CD14-positive monocyte (primary cell): ENCODE measurements around the gene RFPL1. TPM values are rescaled to one million over a fixed set of nuclear protein-coding genes. Genes with fewer than 3 reads are reported as not detected.

ENCODE experiments used
- DNase-seq, 3 donors: peaks; one replicate each; pipeline ENCODE4 v3.0.0-alpha.2; 2011 to 2022
- H2AFZ ChIP-seq: 2 replicates; pipeline ENCODE4 v1.6.0; 2012; ENCODE audit warnings: mild to moderate bottlenecking, low read depth, low read length, inconsistent platforms; ENCODE audit not compliant: insufficient read depth, poor library complexity, severe bottlenecking
- H3K27ac ChIP-seq, 2 donors: 1 replicate in 1 of 2; 2 replicates in 1 of 2; pipeline ENCODE4 v1.5.1; 2012 to 2013; ENCODE audit warnings: low read length in 2 of 2, control low read depth in 1 of 2, inconsistent platforms in 1 of 2, low read depth in 1 of 2, mild to moderate bottlenecking in 1 of 2
- H3K27me3 ChIP-seq, 2 donors: one replicate each; pipeline versions ENCODE4 v1.6.0 to v1.6.1; 2011 to 2013; ENCODE audit warnings: low read length in 2 of 2; ENCODE audit not compliant: control insufficient read depth in 2 of 2, insufficient read depth in 2 of 2
- H3K36me3 ChIP-seq, 2 donors: replicated peaks in 1 of 2; 1 replicate in 1 of 2; 2 replicates in 1 of 2; pipeline versions ENCODE4 v1.5.1 to v1.6.1; 2012 to 2013; ENCODE audit warnings: low read length in 2 of 2, control low read depth in 1 of 2, inconsistent platforms in 1 of 2, mild to moderate bottlenecking in 1 of 2; ENCODE audit not compliant: insufficient read depth in 2 of 2, control insufficient read depth in 1 of 2
- H3K4me1 ChIP-seq, 2 donors: 1 replicate in 1 of 2; 2 replicates in 1 of 2; pipeline versions ENCODE4 v1.5.1 to v1.6.1; 2012 to 2013; ENCODE audit warnings: low read length in 2 of 2, control low read depth in 1 of 2, inconsistent platforms in 1 of 2, mild to moderate bottlenecking in 1 of 2, moderate library complexity in 1 of 2; ENCODE audit not compliant: insufficient read depth in 2 of 2, control insufficient read depth in 1 of 2
- H3K4me2 ChIP-seq: replicated peaks from 2 replicates; pipeline ENCODE3; 2012; ENCODE audit warnings: low read length, moderate library complexity, mild to moderate bottlenecking; ENCODE audit not compliant: poor library complexity, severe bottlenecking; ENCODE audit errors: extremely low read depth
- H3K4me3 ChIP-seq, 3 experiments: fragments of 200-600 bp in 1 of 3; sonication (generic) in 1 of 3; replicated peaks in 1 of 3; 1 replicate in 2 of 3; 2 replicates in 1 of 3; pipeline ENCODE4 v1.5.1; 2011 to 2013; ENCODE audit warnings: low read length in 3 of 3, mild to moderate bottlenecking in 3 of 3, control low read depth in 2 of 3, low read depth in 2 of 3, inconsistent platforms in 1 of 3, moderate library complexity in 1 of 3
- H3K79me2 ChIP-seq: 2 replicates; pipeline ENCODE4 v1.6.0; 2012; ENCODE audit warnings: mild to moderate bottlenecking, control low read depth, inconsistent platforms, low read length, moderate library complexity; ENCODE audit not compliant: insufficient read depth
- H3K9ac ChIP-seq: 2 replicates; pipeline ENCODE4 v1.6.0; 2017; ENCODE audit warnings: low read length, mild to moderate bottlenecking; ENCODE audit not compliant: insufficient read depth, poor library complexity, severe bottlenecking
- H3K9me3 ChIP-seq, 2 donors: replicated peaks in 1 of 2; 1 replicate in 1 of 2; 2 replicates in 1 of 2; pipeline versions ENCODE4 v1.5.1 to v1.6.1; 2012 to 2013; ENCODE audit warnings: low read length in 2 of 2, control low read depth in 1 of 2; ENCODE audit not compliant: control insufficient read depth in 1 of 2, insufficient read depth in 1 of 2
- H4K20me1 ChIP-seq: 2 replicates; pipeline ENCODE4 v1.6.0; 2012; ENCODE audit warnings: mild to moderate bottlenecking, low read length, control low read depth, moderate library complexity; ENCODE audit not compliant: insufficient read depth
- H3K27ac Mint-ChIP-seq, 7 donors: one replicate each; pipeline ENCODE4 v1.8.0; 2020; ENCODE audit warnings: mild to moderate bottlenecking in 7 of 7, mixed read lengths in 7 of 7, moderate library complexity in 6 of 7, inconsistent platforms in 2 of 7
- H3K27me3 Mint-ChIP-seq, 3 donors: one replicate each; pipeline ENCODE4 v1.8.0; 2021 to 2022; ENCODE audit warnings: low read depth in 3 of 3, mild to moderate bottlenecking in 3 of 3, mixed read lengths in 3 of 3, moderate library complexity in 3 of 3, inconsistent platforms in 1 of 3
- H3K36me3 Mint-ChIP-seq, 2 donors: one replicate each; pipeline ENCODE4 v1.8.0; 2020; ENCODE audit warnings: mixed read lengths in 2 of 2, inconsistent platforms in 1 of 2, mild to moderate bottlenecking in 1 of 2
- H3K4me1 Mint-ChIP-seq: one replicate; pipeline ENCODE4 v1.8.0; 2020; ENCODE audit warnings: mild to moderate bottlenecking, mixed read lengths
- H3K4me3 Mint-ChIP-seq, 2 donors: one replicate each; pipeline ENCODE4 v1.8.0; 2020; ENCODE audit warnings: mild to moderate bottlenecking in 2 of 2, mixed read lengths in 2 of 2, moderate library complexity in 1 of 2
- H3K9me3 Mint-ChIP-seq, 7 donors: one replicate each; pipeline ENCODE4 v1.8.0; 2020 to 2022; ENCODE audit warnings: mixed read lengths in 7 of 7, mild to moderate bottlenecking in 6 of 7, moderate library complexity in 6 of 7, inconsistent platforms in 2 of 7
- WGBS: methylation state at CpG from one replicate; pipeline ENCODE4 v1.1.5; 2013; ENCODE audit warnings: missing lambda C conversion rate; ENCODE audit not compliant: insufficient coverage; 5-methylcytosine and 5-hydroxymethylcytosine counted together
- intact Hi-C, 2 donors: fragments of 100-400 bp; cut with micrococcal nuclease; formaldehyde crosslinking; loops; one replicate each; pipeline versions ENCODE4 v1.15.0 to v1.15.1; 2023
- polyA plus RNA-seq, 3 donors: library from polyadenylated mRNA; depleted of rRNA in 1 of 3; unstranded in 2 of 3; stranded (reverse) in 1 of 3; fragments of 300-500 nt in 2 of 3; fragments of >200 nt in 1 of 3; fragmentation: Illumina TruSeq in 2 of 3; gene quantifications; 1 replicate in 2 of 3; 2 replicates in 1 of 3; pipeline ENCODE4 v1.2.3, GENCODE V29; 2012 to 2021
- TF ChIP-seq, protein P1 (sequence below): fragments of 200-600 bp; IDR thresholded peaks from one replicate; pipeline ENCODE4 v1.8.0; 2022; ENCODE audit warnings: antibody characterized with exemption, mild to moderate bottlenecking

RFPL1 gene
- polyA plus RNA-seq, 3 donors, result 0.20 TPM; not detected in 2

DNA sequence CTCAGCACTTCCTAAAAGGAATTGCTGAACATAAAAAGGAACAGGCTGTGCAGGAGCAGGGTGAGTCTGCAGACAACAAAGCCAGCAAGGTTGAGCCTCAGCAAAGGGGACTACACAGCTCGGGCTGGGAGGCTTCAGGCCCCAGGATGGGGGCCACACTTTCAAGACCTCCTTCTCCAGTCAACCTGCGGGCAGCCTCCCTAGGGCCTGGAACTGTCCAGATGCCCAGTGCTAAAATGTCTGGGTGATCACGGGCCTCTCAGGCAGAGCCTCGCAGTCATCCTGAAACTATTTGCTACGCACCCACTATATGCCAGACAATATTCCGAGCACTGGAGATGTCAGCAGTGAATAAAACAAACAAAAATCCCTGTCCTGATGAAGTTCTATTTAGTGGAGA is 37.7 kb downstream of the RFPL1 start:
- no peak overlapping the region for H3K9ac ChIP-seq
- WGBS, result 86% methylated on average over 2 of the region's 6 CpGs
- no peaks in the 10 kb centered on the region for H3K79me2 ChIP-seq
- H3K4me1 Mint-ChIP-seq, result peaks cover 23% of the 10 kb centered on the region
- H3K4me3 Mint-ChIP-seq, result no peak overlapping the region
- H3K36me3 Mint-ChIP-seq, result peaks cover 2 to 6% of the 10 kb centered on the region in 2 donors
- DNase-seq, result no peak
- peaks cover 21% of the 10 kb centered on the region for H4K20me1 ChIP-seq
- intact Hi-C loops, result no loop called here
- TF ChIP-seq, protein P1, sequence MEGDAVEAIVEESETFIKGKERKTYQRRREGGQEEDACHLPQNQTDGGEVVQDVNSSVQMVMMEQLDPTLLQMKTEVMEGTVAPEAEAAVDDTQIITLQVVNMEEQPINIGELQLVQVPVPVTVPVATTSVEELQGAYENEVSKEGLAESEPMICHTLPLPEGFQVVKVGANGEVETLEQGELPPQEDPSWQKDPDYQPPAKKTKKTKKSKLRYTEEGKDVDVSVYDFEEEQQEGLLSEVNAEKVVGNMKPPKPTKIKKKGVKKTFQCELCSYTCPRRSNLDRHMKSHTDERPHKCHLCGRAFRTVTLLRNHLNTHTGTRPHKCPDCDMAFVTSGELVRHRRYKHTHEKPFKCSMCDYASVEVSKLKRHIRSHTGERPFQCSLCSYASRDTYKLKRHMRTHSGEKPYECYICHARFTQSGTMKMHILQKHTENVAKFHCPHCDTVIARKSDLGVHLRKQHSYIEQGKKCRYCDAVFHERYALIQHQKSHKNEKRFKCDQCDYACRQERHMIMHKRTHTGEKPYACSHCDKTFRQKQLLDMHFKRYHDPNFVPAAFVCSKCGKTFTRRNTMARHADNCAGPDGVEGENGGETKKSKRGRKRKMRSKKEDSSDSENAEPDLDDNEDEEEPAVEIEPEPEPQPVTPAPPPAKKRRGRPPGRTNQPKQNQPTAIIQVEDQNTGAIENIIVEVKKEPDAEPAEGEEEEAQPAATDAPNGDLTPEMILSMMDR, result no peak
- H3K4me2 ChIP-seq, result no peak overlapping the region
- H3K9me3 ChIP-seq, result peaks cover 0 to 17% of the 10 kb centered on the region in 2 donors
- peaks cover 30 to 50% (median 39%) of the 10 kb centered on the region in 3 donors for H3K27me3 Mint-ChIP-seq
- no peaks in the 10 kb centered on the region for H3K36me3 ChIP-seq
- peaks cover 10 to 34% of the 10 kb centered on the region in 2 donors for H3K4me1 ChIP-seq
- H2AFZ ChIP-seq, result no peak overlapping the region
- no peak overlapping the region for H3K27ac ChIP-seq
- H3K4me3 ChIP-seq, result no peak overlapping the region
- peak overlapping the region in 1 of 7 donors; percentile 57 for H3K27ac Mint-ChIP-seq
- peaks cover 15 to 32% of the 10 kb centered on the region in 2 donors for H3K27me3 ChIP-seq
- peaks cover 0 to 11% (median 4%) of the 10 kb centered on the region in 7 donors for H3K9me3 Mint-ChIP-seq

DNA sequence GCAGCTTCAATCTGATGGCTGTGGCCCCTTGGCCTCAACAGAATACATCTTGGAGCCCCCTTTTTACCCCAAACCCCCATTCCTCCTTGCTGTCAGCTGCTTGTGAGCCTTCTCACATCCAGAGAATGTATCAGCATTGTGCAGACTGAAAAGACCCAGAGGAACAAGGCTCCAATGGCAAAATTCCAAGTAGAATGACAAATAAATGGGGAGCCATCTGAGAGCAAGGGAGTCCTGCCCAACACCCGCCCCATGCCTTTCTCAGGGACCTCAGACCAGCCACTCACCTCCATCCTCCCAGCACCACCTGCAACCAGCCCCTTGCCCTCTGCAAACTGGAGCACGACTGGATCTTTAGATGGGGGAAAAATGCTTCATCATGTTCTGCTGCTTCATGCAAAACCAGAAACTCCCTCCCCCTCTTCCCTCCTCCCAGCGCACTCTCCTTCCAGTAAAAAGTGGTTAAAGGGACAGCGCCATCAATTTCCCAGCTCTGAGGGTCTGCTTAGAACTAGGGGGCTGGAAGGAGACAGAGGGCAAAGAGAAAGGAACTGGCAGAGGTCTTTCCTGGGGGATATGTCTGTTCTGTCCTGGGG is 39.4 kb downstream of the RFPL1 start:
- H3K9me3 Mint-ChIP-seq, result peaks cover 0 to 16% (median 6%) of the 10 kb centered on the region in 7 donors
- Histone ChIP-seq H3K27ac (no peak overlapping the region), H3K4me1 (peaks cover 22 to 46% of the 10 kb centered on the region in 2 donors), H3K4me2 (no peak overlapping the region), H3K4me3 (no peak overlapping the region), H3K36me3 (no peaks in the 10 kb centered on the region), H3K9me3 (peaks cover 0 to 17% of the 10 kb centered on the region in 2 donors), H3K27me3 (peaks cover 15 to 39% of the 10 kb centered on the region in 2 donors), H2AFZ (no peak overlapping the region), H4K20me1 (peaks cover 21% of the 10 kb centered on the region), H3K9ac (no peak overlapping the region), H3K79me2 (no peaks in the 10 kb centered on the region)
- DNase-seq, result no peak
- peak overlapping the region in 1 of 2 donors; percentile 88 for H3K4me3 Mint-ChIP-seq
- intact Hi-C loops, result no loop called here
- H3K27ac Mint-ChIP-seq, result no peak overlapping the region
- H3K4me1 Mint-ChIP-seq, result peaks cover 34% of the 10 kb centered on the region
- WGBS, result 14% methylated on average over 1 of the region's 4 CpGs
- TF ChIP-seq, protein P1, result no peak
- peaks cover 40 to 62% (median 47%) of the 10 kb centered on the region in 3 donors for H3K27me3 Mint-ChIP-seq
- peaks cover 2 to 6% of the 10 kb centered on the region in 2 donors for H3K36me3 Mint-ChIP-seq
